Uterus (tissue), 4 donors: Measurements from ENCODE around the gene ADAM10. TPM values are rescaled to one million over a fixed set of nuclear protein-coding genes. Genes with fewer than 3 reads are reported as not detected.

Source experiments
- DNase-seq, 2 donors: peaks; one replicate each; pipeline ENCODE4 v3.0.0-alpha.2; 2019 to 2020
- H3K27ac ChIP-seq, 2 donors: fragments of 200-600 bp; sonication (generic); 1 replicate in 1 of 2; 2 replicates in 1 of 2; pipeline ENCODE4 v1.5.1; 2016 to 2018
- H3K27me3 ChIP-seq, 2 donors: fragments of 200-600 bp; sonication (generic); one replicate each; pipeline ENCODE4 v1.5.1; 2018 to 2019; ENCODE audit warnings: control low read depth in 1 of 2
- H3K36me3 ChIP-seq, 2 donors: fragments of 200-600 bp; sonication (generic); one replicate each; pipeline ENCODE4 v1.5.1; 2019; ENCODE audit warnings: control low read depth in 1 of 2
- H3K4me1 ChIP-seq, 2 donors: fragments of 200-600 bp; sonication (generic); one replicate each; pipeline ENCODE4 v1.5.1; 2018 to 2019; ENCODE audit warnings: control low read depth in 1 of 2
- H3K4me3 ChIP-seq, 2 donors: fragments of 200-600 bp; sonication (generic); 1 replicate in 1 of 2; 2 replicates in 1 of 2; pipeline ENCODE4 v1.5.1; 2018 to 2019; ENCODE audit warnings: mild to moderate bottlenecking in 1 of 2
- H3K9me3 ChIP-seq, 2 donors: fragments of 200-600 bp; sonication (generic); one replicate each; pipeline ENCODE4 v1.5.1; 2019; ENCODE audit warnings: control low read depth in 1 of 2
- POLR2A ChIP-seq, 2 donors: fragments of 450-650 bp; IDR thresholded peaks; one replicate each; pipeline ENCODE4 v1.6.1; 2016; ENCODE audit warnings: antibody characterized with exemption in 2 of 2, mild to moderate bottlenecking in 1 of 2, moderate library complexity in 1 of 2
- intact Hi-C: fragments of 100-400 bp; cut with DNase I; formaldehyde crosslinking; loops from one replicate; pipeline ENCODE4 v1.15.1; 2023; ENCODE audit warnings: low total_unique reads
- total RNA-seq, 4 donors: library from RNA; depleted of rRNA in 3 of 4; stranded (reverse); fragments of >200 nt in 3 of 4; gene quantifications; one replicate each; pipeline versions ENCODE4 v1.1.0 to v1.2.4, GENCODE V29; 2014 to 2023
- TF ChIP-seq, protein P1 (sequence below), 4 experiments: fragments of 200-600 bp in 2 of 4; fragments of 450-650 bp in 2 of 4; sonication (generic) in 2 of 4; IDR thresholded peaks; one replicate each; pipeline ENCODE4 v1.5.1; 2016 to 2019; ENCODE audit warnings: antibody characterized with exemption in 4 of 4, mild to moderate bottlenecking in 2 of 4, moderate library complexity in 1 of 4
- donor health status: DM: yes; HTN: yes; CAD: no.

Gene ADAM10, protein sequence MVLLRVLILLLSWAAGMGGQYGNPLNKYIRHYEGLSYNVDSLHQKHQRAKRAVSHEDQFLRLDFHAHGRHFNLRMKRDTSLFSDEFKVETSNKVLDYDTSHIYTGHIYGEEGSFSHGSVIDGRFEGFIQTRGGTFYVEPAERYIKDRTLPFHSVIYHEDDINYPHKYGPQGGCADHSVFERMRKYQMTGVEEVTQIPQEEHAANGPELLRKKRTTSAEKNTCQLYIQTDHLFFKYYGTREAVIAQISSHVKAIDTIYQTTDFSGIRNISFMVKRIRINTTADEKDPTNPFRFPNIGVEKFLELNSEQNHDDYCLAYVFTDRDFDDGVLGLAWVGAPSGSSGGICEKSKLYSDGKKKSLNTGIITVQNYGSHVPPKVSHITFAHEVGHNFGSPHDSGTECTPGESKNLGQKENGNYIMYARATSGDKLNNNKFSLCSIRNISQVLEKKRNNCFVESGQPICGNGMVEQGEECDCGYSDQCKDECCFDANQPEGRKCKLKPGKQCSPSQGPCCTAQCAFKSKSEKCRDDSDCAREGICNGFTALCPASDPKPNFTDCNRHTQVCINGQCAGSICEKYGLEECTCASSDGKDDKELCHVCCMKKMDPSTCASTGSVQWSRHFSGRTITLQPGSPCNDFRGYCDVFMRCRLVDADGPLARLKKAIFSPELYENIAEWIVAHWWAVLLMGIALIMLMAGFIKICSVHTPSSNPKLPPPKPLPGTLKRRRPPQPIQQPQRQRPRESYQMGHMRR
- total RNA-seq: 100 to 1,000 TPM in 2 of 4 donors, 10 to 100 TPM in 2; 41.8 to 208 (median 110) TPM

DNA sequence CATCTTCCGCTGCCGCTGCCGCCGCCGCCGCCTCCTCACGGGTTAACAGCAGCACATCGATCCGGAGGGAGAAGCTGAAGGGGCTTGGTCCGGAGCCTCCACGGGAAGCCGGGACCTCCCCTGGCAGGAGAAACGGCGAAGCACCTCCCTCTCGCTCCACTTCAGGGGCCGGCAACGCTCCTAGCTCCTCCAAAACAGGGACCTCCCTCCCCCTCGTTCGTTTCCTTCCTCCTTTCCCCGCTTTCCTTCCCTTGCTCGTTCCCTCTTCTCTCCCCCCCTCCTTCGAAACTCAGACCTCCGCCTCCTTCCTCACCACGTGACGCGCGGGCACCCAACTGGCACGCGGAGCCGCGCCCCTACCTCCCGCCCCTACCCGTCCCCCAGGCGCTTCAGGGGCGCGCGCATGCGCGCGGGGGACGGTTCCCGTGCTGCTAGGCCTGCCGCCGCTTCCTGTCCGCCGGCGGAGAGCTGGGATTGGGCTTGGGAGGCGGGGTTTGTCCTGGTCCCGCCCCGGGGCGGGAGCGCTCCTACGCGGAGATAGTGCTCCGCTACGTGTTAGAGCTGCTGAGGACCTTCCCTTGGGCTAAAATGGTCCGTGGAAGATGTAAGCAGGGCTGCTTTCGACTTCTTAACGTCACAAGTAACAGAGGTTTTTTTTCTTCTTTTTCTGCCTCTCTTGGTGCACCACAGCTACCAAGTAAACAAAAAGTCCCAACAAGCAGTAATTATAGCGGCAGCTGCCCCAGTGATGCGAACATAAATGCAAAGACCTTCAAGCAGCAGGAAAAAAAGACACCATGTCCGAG, at the start of gene ADAM10:
Gene ADAM10, minus strand, starts transcription at position 176 of the 806 bp plus-strand sequence. Its CDS starts 173 bp downstream, at position 3.
- peak; percentile 98 to 99 for DNase-seq
- no peaks in the 10 kb centered on the region for H3K27me3 ChIP-seq
- TF ChIP-seq, protein P1, sequence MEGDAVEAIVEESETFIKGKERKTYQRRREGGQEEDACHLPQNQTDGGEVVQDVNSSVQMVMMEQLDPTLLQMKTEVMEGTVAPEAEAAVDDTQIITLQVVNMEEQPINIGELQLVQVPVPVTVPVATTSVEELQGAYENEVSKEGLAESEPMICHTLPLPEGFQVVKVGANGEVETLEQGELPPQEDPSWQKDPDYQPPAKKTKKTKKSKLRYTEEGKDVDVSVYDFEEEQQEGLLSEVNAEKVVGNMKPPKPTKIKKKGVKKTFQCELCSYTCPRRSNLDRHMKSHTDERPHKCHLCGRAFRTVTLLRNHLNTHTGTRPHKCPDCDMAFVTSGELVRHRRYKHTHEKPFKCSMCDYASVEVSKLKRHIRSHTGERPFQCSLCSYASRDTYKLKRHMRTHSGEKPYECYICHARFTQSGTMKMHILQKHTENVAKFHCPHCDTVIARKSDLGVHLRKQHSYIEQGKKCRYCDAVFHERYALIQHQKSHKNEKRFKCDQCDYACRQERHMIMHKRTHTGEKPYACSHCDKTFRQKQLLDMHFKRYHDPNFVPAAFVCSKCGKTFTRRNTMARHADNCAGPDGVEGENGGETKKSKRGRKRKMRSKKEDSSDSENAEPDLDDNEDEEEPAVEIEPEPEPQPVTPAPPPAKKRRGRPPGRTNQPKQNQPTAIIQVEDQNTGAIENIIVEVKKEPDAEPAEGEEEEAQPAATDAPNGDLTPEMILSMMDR (IDR thresholded peaks at IDR 0.05): peak in 1 of 4 experiments; percentile 2
- TF ChIP-seq POLR2A (IDR thresholded peaks at IDR 0.05): peak; percentile 80 to 89
- H3K36me3 ChIP-seq: no peaks in the 10 kb centered on the region
- peak within 1 kb of the TSS; percentile 85 to 87 for H3K4me3 ChIP-seq
- intact Hi-C loops: no loop called here
- H3K9me3 ChIP-seq: no peaks in the 10 kb centered on the region
- H3K27ac ChIP-seq: peak within 1 kb of the TSS; percentile 93 to 97
- H3K4me1 ChIP-seq: no peaks in the 10 kb centered on the region

DNA sequence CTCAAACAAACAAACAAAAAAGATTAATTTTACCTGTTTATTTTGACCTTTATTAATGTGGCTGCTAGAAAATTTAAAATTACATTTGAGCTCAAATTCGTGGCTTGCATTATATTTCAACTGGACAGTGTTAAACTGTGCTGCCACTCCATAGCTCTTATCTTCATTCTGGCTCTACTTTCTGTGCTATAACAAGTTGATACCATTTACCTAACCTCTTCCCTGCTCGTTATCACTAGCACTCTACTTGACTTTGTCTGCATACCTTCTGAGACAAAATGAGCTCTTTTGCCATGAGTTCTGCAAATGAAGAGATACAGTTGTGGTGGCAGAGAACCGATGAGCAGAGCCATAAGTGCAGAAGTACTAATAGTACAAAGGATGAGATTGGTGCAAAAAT, 48.0 kb upstream of the ADAM10 start:
- TF ChIP-seq POLR2A (IDR thresholded peaks at IDR 0.05): no peak
- TF ChIP-seq, protein P1 (IDR thresholded peaks at IDR 0.05): no peak
- H3K4me3 ChIP-seq: no peak overlapping the region
- H3K27ac ChIP-seq: no peak overlapping the region
- intact Hi-C loops: no loop called here
- H3K27me3 ChIP-seq: no peaks in the 10 kb centered on the region
- no peak for DNase-seq
- H3K9me3 ChIP-seq: no peaks in the 10 kb centered on the region
- H3K36me3 ChIP-seq: no peaks in the 10 kb centered on the region
- no peaks in the 10 kb centered on the region for H3K4me1 ChIP-seq

DNA sequence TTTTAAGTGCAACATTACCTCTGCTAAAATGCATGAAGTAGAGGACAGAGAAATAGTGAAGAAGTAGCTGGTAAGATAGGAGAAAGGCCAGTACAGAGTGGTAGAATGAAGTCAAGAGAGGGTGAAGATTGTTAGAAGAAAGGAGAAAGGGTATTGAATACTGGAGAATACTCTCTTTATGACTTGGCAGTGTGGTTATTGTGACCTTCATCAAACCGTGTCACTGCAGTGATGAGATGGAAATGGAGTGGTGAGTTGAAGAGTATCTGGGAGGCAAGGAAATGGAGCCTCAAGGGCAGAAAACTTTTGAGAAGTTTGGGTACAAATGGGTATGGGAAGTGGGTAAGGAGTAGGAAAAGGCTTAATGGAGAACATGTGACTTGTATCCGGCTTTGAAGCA, 46.3 kb upstream of the ADAM10 start:
- Histone ChIP-seq H3K9me3 (no peaks in the 10 kb centered on the region), H3K4me1 (no peaks in the 10 kb centered on the region), H3K27ac (no peak overlapping the region), H3K4me3 (no peak overlapping the region), H3K36me3 (no peaks in the 10 kb centered on the region), H3K27me3 (no peaks in the 10 kb centered on the region)
- TF ChIP-seq, protein P1 (IDR thresholded peaks at IDR 0.05): no peak
- no peak for TF ChIP-seq POLR2A (IDR thresholded peaks at IDR 0.05)
- intact Hi-C loops: no loop called here
- DNase-seq: no peak

DNA sequence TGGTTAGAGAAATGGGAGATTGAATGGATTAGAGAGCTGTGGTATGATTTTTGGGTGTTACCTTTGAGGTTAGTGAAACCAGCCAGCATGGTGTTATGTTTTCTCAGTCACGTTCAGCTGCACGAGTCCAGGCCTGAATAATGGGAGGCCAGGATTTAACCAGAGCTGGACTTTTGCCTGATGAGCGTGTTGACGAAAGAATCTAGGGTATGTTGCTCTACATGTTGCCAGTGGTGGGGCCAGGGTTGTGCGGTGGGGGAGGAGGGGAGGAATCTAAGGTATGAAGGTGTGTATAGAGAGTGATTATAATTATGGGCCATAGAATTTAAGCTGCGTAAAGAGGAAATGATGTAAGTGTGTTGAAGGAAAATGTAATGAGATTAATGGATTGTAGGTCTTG, 44.4 kb upstream of the ADAM10 start:
- no peak overlapping the region for H3K4me3 ChIP-seq
- H3K27me3 ChIP-seq: no peaks in the 10 kb centered on the region
- TF ChIP-seq POLR2A (IDR thresholded peaks at IDR 0.05): no peak
- TF ChIP-seq, protein P1 (IDR thresholded peaks at IDR 0.05): no peak
- H3K27ac ChIP-seq: no peak overlapping the region
- no peaks in the 10 kb centered on the region for H3K9me3 ChIP-seq
- DNase-seq: no peak
- H3K36me3 ChIP-seq: no peaks in the 10 kb centered on the region
- no peaks in the 10 kb centered on the region for H3K4me1 ChIP-seq
- intact Hi-C loops: no loop called here
